PC-9 (cell line): ENCODE results near the gene MORC4. TPM values are rescaled to one million over a fixed set of nuclear protein-coding genes. Genes with fewer than 3 reads are reported as not detected.
A peak's percentile ranks its signal among the peaks of the same experiment; 100 is the strongest.

ENCODE experiments used
- BruUV-seq: library from RNA; stranded (reverse); fragments of 400-500 nt; replicated peaks from 2 replicates; lab custom pipeline; 2021; lab: Mats Ljungman, UMichigan
- CTCF ChIA-PET: fragments of 300-600 bp; sonication (Branson Sonifier 250); formaldehyde crosslinking; loops from one replicate; lab custom pipeline; 2022; ENCODE audit warnings: antibody characterized with exemption; lab: Charles Lee
- POLR2A ChIA-PET: fragments of 300-600 bp; sonication (Branson Sonifier 250); formaldehyde crosslinking; loops from one replicate; lab custom pipeline; 2022; ENCODE audit warnings: antibody characterized with exemption; ENCODE audit not compliant: unreplicated experiment; lab: Charles Lee
- DNase-seq, 2 experiments: peaks; one replicate each; pipeline versions ENCODE4 v3.0.0 to v3.0.0-alpha.2; 2015 to 2022; ENCODE audit warnings: mixed read lengths in 1 of 2
- H2AFZ ChIP-seq: fragments of 200-600 bp; sonication (generic); 2 replicates; pipeline ENCODE4 v1.8.1; 2017; ENCODE audit warnings: antibody characterized with exemption
- H3F3A ChIP-seq: fragments of 200-600 bp; sonication (generic); 2 replicates; pipeline ENCODE4 v1.8.1; 2017; ENCODE audit warnings: antibody characterized with exemption, mild to moderate bottlenecking, low read depth; ENCODE audit not compliant: insufficient read depth
- H3K27ac ChIP-seq: fragments of 200-600 bp; sonication (generic); 2 replicates; pipeline ENCODE4 v1.6.1; 2016; ENCODE audit warnings: mixed run types
- H3K27me3 ChIP-seq: fragments of 200-600 bp; sonication (generic); 2 replicates; pipeline ENCODE4 v1.6.1; 2016; ENCODE audit warnings: low read depth, mixed run types; ENCODE audit not compliant: insufficient read depth
- H3K36me3 ChIP-seq: fragments of 200-600 bp; sonication (generic); 2 replicates; pipeline ENCODE4 v1.6.1; 2016; ENCODE audit warnings: low read depth, mixed run types
- H3K4me1 ChIP-seq: fragments of 200-600 bp; sonication (generic); replicated peaks from 2 replicates; pipeline ENCODE4 v1.6.1; 2016; ENCODE audit warnings: mixed run types; ENCODE audit not compliant: insufficient read depth
- H3K4me2 ChIP-seq: fragments of 200-600 bp; sonication (generic); 2 replicates; pipeline ENCODE4 v1.6.1; 2017; ENCODE audit warnings: mixed run types
- H3K4me3 ChIP-seq: fragments of 200-600 bp; sonication (generic); 2 replicates; pipeline ENCODE4 v1.6.1; 2016; ENCODE audit warnings: mixed run types
- H3K79me2 ChIP-seq: fragments of 200-600 bp; sonication (generic); 2 replicates; pipeline ENCODE4 v1.6.1; 2017; ENCODE audit warnings: low read depth, mixed run types
- H3K9me2 ChIP-seq: fragments of 200-600 bp; sonication (generic); 2 replicates; pipeline ENCODE4 v1.8.1; 2017; ENCODE audit warnings: mild to moderate bottlenecking; ENCODE audit not compliant: insufficient read depth
- H3K9me3 ChIP-seq: fragments of 200-600 bp; sonication (generic); 2 replicates; pipeline ENCODE4 v1.8.1; 2016; ENCODE audit warnings: low read depth; ENCODE audit not compliant: insufficient read depth
- H4K20me1 ChIP-seq: fragments of 200-600 bp; sonication (generic); 2 replicates; pipeline ENCODE4 v1.8.1; 2017; ENCODE audit not compliant: insufficient read depth
- EZH2 ChIP-seq: fragments of 200-600 bp; sonication (generic); IDR thresholded peaks from 2 replicates; pipeline ENCODE4 v1.8.0; 2017; ENCODE audit warnings: antibody characterized with exemption, low read depth
- intact Hi-C: fragments of 100-400 bp; cut with micrococcal nuclease; formaldehyde crosslinking; loops from one replicate; pipeline ENCODE4 v1.10.0; 2022; ENCODE audit not compliant: unreplicated experiment
- total RNA-seq: library from RNA; stranded (reverse); gene quantifications from 2 replicates; pipeline ENCODE4 v1.2.3, GENCODE V29; 2021
- TF ChIP-seq, protein P1 (sequence below): fragments of 200-600 bp; sonication (generic); conservative IDR thresholded peaks from 2 replicates; pipeline ENCODE4 v1.6.1; 2017; ENCODE audit warnings: mixed run types, antibody characterized with exemption, mild to moderate bottlenecking, moderate library complexity

Gene MORC4
- total RNA-seq, 1 experiment from 2014 or later = 11.1 TPM

DNA sequence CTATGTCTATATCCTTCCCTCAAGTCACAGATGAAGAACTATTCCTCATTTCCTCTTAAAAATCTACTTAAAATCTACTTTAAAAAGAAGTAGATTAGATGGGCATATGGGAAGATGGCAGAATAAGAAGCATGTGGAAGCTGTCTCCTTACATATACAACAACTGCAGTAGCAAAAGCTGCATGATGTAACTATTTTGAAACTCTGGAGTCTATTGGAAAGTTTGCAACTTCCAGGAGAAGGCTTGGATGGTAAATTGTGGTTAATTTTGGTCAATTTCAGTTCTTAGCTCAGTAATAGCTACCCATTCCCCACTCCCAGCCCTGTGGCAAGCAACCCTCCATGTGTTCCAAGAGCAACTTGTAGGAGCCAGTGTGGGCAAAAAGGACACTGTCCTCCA is 36.9 kb downstream of the MORC4 start:
- H4K20me1 ChIP-seq = no peaks in the 10 kb centered on the region
- no peak for TF ChIP-seq EZH2
- TF ChIP-seq, protein P1, sequence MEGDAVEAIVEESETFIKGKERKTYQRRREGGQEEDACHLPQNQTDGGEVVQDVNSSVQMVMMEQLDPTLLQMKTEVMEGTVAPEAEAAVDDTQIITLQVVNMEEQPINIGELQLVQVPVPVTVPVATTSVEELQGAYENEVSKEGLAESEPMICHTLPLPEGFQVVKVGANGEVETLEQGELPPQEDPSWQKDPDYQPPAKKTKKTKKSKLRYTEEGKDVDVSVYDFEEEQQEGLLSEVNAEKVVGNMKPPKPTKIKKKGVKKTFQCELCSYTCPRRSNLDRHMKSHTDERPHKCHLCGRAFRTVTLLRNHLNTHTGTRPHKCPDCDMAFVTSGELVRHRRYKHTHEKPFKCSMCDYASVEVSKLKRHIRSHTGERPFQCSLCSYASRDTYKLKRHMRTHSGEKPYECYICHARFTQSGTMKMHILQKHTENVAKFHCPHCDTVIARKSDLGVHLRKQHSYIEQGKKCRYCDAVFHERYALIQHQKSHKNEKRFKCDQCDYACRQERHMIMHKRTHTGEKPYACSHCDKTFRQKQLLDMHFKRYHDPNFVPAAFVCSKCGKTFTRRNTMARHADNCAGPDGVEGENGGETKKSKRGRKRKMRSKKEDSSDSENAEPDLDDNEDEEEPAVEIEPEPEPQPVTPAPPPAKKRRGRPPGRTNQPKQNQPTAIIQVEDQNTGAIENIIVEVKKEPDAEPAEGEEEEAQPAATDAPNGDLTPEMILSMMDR = no peak
- H3K36me3 ChIP-seq = no peaks in the 10 kb centered on the region
- no peaks in the 10 kb centered on the region for H3K27me3 ChIP-seq
- POLR2A ChIA-PET = no interaction called here
- no peaks in the 10 kb centered on the region for H3K79me2 ChIP-seq
- H3K27ac ChIP-seq = no peak overlapping the region
- H2AFZ ChIP-seq = no peak overlapping the region
- H3K4me3 ChIP-seq = no peak overlapping the region
- intact Hi-C loops = no loop called here
- no peaks in the 10 kb centered on the region for H3K4me1 ChIP-seq
- DNase-seq = no peak
- no peaks in the 10 kb centered on the region for H3F3A ChIP-seq
- no peaks in the 10 kb centered on the region for H3K9me2 ChIP-seq
- H3K4me2 ChIP-seq = no peak overlapping the region
- CTCF ChIA-PET = no interaction called here
- H3K9me3 ChIP-seq = no peaks in the 10 kb centered on the region
- BruUV-seq = no TSS peak

GRCh38 chrX:106959901-106960300 is 40.1 kb downstream of the MORC4 start:
- no peaks in the 10 kb centered on the region for H3K9me2 ChIP-seq
- H3F3A ChIP-seq = no peaks in the 10 kb centered on the region
- H3K27me3 ChIP-seq = no peaks in the 10 kb centered on the region
- no peak overlapping the region for H3K4me2 ChIP-seq
- H3K36me3 ChIP-seq = no peaks in the 10 kb centered on the region
- ChIA-PET POLR2A (no interaction called here), CTCF (interaction anchor here (0.8 to 1.3 kb wide), 3 partner anchors 21 to 65 kb away, joined by 3 to 9 read pairs (median 5); no protein-coding TSS in a partner anchor)
- peaks cover 9% of the 10 kb centered on the region for H3K4me1 ChIP-seq
- H3K79me2 ChIP-seq = no peaks in the 10 kb centered on the region
- no peak overlapping the region for H2AFZ ChIP-seq
- intact Hi-C loops = no loop called here
- no peak for TF ChIP-seq EZH2
- TF ChIP-seq, protein P1 = peak; percentile 55
- BruUV-seq = no TSS peak
- no peak overlapping the region for H3K27ac ChIP-seq
- no peaks in the 10 kb centered on the region for H4K20me1 ChIP-seq
- H3K4me3 ChIP-seq = no peak overlapping the region
- no peaks in the 10 kb centered on the region for H3K9me3 ChIP-seq
- peak in 1 of 2 experiments; percentile 50 for DNase-seq

DNA sequence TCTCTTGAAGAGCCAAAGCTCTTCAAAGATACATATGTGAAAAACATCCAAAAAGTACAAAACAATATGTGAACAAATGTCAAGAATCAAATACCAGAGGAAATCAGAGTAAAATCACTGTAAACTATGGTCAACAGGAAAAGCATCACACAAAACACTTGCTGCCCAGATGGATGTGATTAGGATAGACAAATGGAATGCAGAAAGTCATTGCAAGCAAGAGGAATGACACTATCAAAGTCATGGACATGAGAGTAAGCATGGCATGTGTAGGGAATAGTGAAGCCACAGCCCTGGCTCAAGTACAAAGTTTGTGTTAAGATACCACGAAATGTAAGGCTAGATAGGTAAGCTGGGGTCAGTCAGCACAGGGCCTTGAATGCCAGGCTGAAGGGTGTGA is 42.2 kb downstream of the MORC4 start:
- Histone ChIP-seq H3K27me3 (no peaks in the 10 kb centered on the region), H3K9me2 (no peaks in the 10 kb centered on the region), H3K4me2 (no peak overlapping the region), H3K36me3 (no peaks in the 10 kb centered on the region), H4K20me1 (no peaks in the 10 kb centered on the region), H3K27ac (no peak overlapping the region), H2AFZ (no peak overlapping the region), H3K4me3 (no peak overlapping the region), H3K9me3 (no peaks in the 10 kb centered on the region), H3K4me1 (peaks cover 18% of the 10 kb centered on the region), H3F3A (no peaks in the 10 kb centered on the region), H3K79me2 (no peaks in the 10 kb centered on the region)
- no peak for TF ChIP-seq EZH2
- TF ChIP-seq, protein P1 = no peak
- ChIA-PET CTCF (no interaction called here), POLR2A (no interaction called here)
- intact Hi-C loops = no loop called here
- no TSS peak for BruUV-seq
- no peak for DNase-seq
